ENCODE data around the gene ANKRD33B. TPM values are rescaled to one million over a fixed set of nuclear protein-coding genes. Genes with fewer than 3 reads are reported as not detected.
"Not testable (repeated sequence)": the region's sequence is repeated elsewhere in the genome, so short reads cannot be mapped to it uniquely, and the experiment has no call there.

ANKRD33B gene
- total RNA-seq, 1 experiment from 2014 or later = 1.2 TPM

DNA sequence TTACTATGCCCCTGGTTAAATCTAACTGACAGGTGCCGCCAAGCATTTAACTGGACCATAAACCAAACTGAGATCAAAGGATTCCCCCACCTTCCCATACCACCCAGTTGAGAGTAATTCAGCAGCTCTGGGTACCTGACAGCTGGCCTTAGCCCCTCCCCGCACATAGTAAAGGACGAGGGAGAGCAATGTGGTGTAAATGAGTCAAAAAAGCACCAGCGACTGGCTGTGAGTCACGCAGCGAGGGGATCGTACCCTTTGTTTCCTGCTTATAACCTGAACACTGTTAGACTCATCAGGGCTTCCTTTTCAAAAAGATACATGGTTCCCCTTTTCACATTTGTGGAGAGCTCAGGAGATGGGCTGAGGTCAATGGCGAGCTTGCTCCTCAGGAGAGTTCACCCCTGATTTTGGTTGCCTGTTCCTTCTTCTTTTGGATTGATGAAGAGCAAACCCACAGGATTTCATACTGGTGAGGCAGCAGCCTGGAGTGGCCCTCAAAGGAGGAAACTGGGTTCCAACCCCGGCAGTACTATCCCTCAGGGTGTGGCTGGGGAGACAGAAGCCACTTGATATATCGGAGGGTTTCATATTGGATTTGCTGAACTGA is 71.5 kb downstream of the ANKRD33B start:
- peak; percentile 91 for DNase-seq (ENCODE audit: low spot score)

DNA sequence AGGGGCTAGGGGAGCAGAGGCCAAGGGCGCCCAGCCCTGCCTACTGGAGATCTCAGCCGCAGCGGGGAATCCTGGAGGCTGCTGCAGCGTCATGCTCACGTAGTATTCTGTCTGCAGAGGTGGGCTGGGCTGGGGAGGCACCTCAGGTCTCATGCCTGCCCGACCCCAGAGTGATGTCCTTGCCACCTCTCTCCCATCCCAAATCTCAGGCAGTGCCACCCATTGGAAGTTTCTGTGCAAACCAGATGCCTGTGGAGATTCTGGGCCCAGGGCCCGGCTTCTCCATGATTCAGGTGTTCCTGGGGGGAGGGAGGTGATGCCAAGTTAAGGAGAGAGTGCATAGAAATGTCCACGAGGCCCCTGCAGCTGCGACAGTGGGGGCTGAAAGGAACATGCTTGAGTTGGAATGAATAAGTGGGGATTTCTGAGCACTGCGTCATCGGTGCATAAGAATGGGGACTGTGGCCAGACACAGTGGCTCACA is 72.0 kb downstream of the ANKRD33B start:
- peak; percentile 51 for DNase-seq (ENCODE audit: low spot score)

DNA sequence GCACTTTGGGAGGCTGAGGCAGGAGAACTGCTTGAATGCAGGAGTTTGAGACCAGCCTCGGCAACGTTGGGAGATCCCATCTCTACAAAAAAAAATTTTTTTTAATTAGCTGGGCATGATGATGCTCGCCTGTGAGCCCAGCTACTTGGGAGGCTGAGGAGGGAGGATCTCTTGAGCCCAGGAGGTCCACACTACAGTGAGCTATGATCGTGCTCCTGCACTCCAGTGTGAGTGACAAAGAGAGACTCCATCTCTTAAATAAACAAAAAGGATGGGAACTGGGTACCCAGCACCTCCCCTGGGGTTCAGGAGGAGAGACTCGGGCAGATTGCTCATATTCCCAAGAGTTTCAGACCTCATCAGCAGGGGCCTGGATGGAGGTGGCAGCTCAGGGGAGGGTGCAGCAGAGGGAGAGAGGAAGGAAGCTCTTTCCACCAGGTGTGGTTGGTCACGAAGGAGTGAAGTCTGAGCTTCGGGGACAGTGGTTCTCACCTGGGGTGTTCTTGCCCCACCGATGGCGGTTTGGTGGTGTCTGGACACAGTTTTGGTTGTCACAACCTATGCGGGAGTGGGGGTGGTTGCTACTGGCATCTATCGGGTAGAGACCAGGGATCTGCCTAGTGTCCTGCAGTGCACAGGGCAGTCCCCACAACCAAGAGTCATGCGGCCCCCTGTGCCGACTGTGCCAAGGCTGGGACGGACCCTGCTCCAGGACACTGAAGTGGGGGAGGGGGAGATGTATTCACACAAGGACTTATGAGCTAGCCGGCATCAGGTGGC is 72.7 kb downstream of the ANKRD33B start:
- DNase-seq (ENCODE audit: low spot score) = no peak

DNA sequence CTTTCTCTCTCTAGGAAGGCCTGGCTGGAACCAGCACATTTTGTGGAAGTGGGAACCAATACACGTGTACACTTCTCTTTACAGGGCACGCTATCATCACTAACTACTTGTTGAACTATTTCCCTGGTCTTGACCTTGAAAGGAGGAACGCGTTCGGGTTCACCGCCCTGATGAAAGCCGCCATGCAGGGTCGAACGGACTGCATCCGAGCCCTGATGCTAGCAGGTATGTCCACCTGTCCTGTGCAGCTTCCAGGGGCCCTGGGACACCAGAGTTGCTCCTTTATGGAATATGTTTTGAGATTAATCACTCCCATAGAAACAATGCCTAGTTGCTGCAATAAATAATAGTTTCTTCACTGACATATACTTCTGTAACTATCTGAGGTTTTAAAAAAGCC is 74.1 kb downstream of the ANKRD33B start:
- no peak for DNase-seq (ENCODE audit: low spot score)

DNA sequence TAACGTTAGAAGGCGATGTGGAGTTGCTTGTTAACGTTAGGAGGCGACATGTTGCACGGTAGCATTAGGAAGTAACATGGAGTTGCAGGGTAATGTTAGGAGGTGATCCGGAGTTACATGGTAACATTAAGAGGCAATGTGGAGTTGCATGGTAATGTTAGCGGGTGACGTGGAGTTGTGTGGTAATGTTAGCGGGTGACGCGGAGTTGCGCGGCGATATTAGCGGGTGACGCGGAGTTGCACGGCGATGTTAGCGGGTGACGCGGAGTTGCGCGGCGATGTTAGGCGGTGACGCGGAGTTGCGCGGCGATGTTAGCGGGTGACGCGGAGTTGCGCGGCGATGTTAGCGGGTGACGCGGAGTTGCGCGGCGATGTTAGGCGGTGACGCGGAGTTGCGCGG is 74.9 kb downstream of the ANKRD33B start:
- DNase-seq (ENCODE audit: low spot score) = not testable (repeated sequence)

DNA sequence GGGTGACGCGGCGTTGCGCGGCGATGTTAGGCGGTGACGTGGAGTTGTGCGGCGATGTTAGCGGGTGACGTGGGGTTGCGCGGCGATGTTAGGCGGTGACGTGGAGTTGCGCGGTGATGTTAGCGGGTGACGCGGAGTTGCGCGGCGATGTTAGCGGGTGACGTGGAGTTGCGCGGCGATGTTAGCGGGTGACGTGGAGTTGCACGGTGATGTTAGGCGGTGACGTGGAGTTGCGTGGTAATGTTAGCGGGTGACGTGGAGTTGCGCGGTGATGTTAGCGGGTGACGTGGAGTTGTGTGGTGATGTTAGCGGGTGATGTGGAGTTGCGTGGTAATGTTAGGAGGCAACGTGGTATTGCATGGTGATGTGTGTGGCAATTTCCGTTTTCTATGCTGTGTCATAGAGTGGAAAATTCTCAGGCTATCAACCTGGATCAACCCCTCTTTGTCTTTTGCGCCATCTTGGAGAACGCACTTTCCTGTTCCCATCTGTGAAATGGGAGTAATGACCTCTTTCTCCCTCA is 76.0 kb downstream of the ANKRD33B start:
- no peak for DNase-seq (ENCODE audit: low spot score)

DNA sequence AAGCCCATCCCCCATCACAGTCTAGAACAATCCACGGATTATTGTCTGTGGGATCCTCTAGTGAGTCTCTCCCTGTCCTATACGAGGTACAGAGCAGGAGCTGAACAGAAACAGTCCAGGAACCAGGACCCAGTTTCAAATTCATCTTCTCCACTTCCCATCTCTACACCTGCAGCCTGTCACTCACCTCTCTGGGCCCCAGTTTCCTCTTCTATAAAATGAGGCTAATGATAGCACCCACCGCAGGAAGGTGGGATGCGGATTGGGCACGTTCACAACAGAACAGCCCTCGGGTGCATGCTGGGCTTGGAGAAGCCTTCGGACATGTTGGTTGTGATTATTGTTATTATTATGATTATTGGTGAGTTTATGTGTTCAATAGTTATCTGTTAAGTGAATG is 78.5 kb downstream of the ANKRD33B start:
- DNase-seq (ENCODE audit: low spot score) = no peak

DNA sequence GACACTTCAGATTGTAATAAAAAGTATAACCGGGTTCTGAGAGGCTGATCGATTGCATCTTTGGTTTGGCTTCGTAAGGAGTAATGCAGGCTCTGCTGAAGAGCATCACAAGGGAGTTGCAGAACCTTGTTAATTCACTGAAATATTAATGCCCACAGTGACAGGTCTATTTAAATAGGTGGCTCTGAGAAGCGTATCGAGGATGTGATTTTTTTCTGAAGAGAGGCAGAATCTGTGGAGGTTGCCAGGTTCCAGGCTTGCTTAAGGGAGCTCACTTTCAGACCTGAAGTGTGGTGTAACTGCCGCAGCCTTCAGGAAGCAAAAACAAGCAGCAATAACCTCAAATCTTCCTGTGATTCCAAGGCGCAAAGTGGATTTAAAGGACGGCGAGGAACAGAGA is 80.3 kb downstream of the ANKRD33B start:
- DNase-seq (ENCODE audit: low spot score) = no peak

DNA sequence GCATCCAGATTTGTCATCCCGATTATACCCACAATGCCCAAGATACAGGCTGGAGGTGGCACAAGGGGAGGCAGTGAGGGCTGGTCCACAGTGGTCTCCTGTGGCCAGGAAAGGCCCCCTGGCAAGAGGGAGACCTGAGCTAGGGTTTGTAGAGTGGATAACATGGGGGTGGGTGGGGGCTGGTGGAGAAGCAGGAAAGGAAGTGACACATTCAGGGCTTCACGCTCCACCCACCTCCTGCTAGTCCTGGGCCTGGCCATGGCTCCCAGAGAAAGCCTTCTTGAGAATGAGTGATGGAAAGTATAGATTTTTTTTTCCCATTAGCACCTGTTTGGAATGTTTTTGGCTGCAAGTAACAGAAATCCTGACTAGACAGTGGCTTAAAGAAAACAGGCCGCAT is 81.3 kb downstream of the ANKRD33B start:
- DNase-seq (ENCODE audit: low spot score) = no peak

DNA sequence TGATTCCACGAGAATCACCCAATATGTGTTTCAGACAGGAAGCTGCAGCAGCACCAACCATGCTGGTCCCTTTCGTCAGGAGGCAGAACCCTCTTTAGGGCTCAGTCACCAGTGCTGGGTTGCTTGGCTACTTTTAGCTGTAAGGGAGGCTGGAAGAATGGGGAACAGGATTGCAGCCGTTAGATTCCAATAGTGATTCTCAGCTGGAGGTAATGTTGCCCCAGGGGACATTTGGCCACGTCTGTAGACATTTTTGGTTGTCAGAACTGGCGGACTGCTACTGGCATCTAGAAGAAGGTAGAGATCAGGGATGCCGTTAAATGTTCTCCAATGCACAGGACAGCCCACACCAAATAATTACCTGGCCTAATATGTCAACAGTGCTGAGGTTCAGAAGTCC is 81.8 kb downstream of the ANKRD33B start:
- DNase-seq (ENCODE audit: low spot score) = no peak

DNA sequence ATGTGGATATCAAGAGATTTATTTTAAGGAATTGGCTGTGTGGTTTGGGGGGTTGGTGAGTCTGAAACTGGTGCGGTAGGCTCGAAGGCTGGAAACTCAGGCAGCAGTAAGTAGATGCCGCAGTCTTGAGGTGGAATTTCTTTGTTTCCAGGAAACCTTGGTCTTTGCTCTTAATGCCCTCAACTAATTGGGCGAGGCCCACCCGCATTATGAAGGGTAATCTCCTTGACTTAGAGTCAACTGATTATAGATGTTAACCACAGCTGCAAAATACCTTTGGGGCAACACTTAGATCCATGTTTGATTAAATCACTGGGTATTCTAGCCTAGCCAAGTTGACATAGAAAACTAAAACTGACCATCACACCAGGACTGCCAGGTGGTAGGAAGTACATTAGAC is 83.8 kb downstream of the ANKRD33B start:
- DNase-seq (ENCODE audit: low spot score) = no peak

DNA sequence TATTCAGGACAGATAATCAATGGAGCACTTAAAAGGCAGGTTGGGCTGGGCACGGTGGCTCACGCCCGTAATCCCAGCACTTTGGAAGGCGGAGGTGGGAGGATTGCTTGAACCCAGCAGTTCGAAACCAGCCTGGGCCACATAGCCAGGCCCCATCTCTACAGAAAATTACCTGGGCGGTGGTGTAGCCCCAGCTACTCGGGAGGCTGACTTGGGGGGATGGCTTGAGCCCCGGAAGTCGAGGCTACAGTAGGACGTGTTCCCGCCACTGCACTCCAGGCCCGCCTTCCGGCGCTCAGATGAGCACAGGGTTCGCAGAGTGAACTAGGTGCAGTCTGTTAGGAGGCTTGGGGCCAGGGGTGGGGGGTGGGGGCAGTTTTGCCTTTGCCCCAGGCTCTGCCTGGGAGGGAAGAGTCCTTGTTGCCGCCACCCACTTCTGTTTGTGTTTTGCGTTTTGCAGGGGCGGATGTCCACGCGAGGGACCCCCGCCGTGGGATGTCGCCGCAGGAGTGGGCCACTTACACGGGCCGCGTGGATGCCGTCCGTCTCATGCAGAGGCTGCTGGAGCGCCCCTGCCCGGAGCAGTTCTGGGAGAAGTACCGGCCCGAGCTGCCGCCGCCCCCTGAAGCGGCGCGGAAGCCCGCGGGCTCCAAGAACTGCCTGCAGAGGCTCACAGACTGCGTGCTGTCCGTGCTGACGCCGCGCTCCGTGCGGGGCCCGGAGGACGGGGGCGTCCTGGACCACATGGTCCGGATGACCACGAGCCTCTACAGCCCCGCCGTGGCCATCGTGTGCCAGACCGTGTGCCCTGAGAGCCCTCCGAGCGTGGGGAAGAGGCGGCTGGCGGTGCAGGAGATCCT is 85.2 kb downstream of the ANKRD33B start:
- DNase-seq (ENCODE audit: low spot score) = no peak

DNA sequence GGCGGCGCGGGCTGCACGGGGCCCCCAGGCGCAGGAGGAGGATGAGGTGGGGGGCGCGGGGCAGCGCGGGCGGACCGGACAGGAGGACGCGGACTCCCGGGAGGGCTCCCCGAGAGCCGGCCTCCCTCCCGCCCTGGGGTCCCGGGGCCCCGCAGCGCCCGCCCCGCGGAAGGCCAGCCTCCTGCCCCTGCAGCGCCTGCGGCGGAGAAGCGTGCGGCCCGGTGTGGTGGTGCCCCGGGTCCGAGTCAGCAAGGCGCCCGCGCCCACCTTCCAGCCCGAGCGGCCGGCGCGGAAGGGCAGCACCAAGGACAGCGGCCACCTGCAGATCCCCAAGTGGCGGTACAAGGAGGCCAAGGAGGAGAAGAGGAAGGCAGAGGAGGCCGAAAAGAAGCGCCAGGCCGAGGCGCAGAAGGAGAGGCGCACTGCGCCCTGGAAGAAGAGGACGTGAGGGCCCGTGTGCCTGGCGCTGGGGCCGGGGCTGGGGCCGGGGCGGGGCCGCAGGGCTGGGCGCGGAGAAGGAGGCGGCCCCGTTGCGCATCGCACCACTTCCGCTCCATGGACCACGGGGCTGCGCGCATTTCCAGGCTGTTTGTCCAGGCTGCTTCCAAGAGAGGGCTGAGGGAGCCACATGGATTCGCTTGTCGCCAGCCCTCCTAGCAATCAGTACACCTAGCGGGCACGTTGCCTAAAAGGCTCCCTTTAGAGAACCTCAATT is 86.0 kb downstream of the ANKRD33B start:
- DNase-seq (ENCODE audit: low spot score) = no peak

DNA sequence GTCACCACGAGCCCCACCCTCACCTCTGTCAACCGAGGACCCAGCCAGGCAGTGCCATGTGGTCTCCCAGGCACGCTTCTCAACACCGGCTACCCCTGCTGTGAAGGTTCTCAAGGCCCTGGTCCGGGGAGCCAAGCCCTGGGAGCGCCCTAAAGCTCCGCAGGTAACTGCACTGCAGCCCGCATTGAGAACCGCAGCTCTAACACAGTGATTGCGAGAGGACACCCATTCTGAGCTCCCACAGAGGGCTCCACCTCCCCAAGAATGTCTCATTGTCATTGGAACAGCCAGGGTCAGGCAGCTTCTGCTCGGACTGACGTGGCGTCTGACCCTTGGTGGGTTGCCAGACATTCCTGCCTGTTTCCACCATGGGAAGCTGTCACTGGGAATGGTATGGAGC is 88.3 kb downstream of the ANKRD33B start:
- DNase-seq (ENCODE audit: low spot score) = peak; percentile 20

DNA sequence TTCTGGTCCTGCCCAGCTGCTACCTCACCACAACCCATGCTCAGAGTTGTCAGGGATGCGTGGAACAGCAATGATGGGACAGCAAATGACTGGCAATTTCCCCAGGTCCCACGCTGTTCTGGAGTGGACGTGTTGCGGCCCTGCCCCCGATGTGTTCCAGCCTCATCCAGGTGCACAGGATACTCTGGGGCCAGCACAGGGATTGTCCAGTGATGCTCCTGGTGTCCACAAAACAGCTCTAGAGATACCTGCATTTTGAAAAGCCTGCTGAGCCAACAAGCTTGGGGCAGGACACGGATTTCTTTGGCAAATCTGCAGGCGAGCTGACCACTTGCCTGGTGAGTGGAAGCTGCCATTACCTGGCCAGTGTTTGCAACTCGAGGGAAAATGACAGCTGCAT is 88.7 kb downstream of the ANKRD33B start:
- no peak for DNase-seq (ENCODE audit: low spot score)

DNA sequence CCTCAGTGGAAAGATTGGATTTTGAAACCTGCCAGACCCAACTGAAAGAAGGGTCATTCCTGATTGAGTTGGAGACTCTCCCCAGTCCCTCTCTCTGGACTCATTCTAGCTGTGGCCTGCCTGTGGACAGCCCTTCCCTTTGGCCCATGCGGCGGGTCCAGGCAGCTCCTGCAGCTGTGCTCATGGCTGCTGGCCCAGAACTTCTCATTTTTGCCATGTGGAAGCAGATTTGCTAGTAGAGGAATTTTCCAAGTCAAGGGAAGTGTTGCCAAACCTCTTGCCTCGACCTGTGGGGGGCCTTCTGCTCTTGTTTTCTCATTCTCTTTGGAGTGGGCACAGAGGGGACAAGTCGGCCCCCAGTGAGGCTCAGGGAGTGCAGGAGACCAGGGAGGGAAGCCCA is 89.2 kb downstream of the ANKRD33B start:
- DNase-seq (ENCODE audit: low spot score) = no peak

DNA sequence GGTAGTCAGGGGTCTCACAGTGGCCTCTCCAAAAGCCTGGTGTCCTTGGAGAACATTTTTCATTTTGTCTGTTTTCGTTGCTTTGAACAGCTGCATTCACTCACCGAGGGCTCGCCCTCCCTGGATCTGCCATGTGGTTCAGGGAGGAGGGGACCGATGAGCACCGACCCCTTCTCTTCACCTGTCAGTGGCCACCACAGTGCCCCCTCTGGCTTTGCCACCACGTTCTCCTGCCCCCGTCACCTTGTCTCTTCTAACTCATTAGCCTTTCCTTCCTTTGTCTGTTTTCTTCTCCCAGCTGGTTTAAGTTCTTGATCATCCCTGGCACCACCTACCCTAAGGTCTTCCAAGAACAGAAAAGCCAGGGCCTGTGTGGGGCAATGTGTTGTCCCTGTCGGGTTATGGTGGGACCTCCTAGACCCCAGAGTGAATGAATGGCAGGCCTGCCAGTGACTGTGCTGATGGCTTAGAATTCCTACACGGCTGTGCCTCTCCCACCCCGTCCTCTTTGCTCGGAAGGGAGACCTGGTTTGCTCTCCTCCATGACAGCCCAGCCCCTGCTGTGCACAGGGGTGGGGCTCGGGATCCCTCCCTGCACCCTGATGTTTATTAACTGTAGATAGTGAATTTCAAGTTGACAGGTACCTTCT is 90.0 kb downstream of the ANKRD33B start:
- no peak for DNase-seq (ENCODE audit: low spot score)

DNA sequence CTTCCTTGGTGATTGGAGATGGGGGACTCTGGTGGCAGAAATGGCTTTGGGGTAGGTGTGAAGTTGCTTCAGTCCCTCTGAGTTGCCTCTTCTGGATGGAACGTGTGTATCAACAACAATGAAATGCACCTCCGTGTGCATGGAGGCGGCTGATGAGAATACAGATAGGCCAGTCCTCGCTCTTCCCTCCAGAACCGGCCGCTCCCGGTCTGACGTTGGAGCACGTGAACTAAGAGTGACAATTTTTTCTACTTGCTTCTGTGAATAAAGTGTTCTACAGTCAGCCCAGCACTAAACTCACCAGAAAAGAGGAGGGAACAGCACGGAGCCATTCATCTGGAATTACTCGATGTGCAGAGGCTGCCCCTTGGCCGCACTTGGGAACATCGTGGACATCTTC is 90.7 kb downstream of the ANKRD33B start:
- DNase-seq (ENCODE audit: low spot score) = no peak

DNA sequence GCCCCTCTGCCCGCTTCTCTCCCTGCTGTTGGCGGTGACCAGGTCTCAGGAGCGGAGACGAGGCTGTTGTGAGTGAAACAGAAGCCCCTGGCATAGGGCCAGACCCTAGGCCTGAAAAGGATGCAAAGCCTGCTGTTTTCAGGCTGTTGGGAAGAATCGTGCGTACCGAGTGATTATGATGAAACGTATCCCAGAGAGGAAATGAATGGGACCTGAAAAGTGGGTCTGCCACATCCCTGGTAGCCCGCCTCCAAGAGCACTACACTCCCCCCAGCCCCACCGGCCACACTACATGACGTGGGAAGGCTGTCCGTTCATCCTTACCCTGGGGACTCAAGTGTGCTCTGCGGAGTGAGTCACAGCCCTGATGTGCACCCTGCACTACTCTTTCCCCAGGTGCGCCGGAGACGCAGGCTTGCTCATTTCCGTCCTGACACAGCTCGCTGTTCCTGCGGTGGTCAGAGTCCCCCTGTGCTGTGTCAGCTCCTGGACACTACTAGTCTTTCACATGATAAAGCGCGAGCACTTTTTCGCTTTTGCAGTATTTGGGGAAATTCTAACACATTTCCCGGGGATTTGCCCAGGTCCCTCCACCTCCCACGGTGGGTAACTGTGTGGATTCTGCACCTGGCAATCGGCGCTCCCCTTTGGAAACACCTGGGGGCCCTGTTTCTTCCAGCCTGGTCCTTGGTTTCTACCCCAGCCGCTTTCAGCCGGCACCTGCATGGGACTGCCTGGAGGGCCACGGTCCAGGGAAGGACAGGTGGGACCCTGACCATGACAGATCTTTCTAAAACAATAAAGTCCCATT is 91.5 kb downstream of the ANKRD33B start:
- DNase-seq (ENCODE audit: low spot score) = no peak

Data from A172 (cell line).